ENCODE results near the gene RPS6KA2.
"Not testable (repeated sequence)": the region's sequence is repeated elsewhere in the genome, so short reads cannot be mapped to it uniquely, and the experiment has no call there.

Gene RPS6KA2

DNA sequence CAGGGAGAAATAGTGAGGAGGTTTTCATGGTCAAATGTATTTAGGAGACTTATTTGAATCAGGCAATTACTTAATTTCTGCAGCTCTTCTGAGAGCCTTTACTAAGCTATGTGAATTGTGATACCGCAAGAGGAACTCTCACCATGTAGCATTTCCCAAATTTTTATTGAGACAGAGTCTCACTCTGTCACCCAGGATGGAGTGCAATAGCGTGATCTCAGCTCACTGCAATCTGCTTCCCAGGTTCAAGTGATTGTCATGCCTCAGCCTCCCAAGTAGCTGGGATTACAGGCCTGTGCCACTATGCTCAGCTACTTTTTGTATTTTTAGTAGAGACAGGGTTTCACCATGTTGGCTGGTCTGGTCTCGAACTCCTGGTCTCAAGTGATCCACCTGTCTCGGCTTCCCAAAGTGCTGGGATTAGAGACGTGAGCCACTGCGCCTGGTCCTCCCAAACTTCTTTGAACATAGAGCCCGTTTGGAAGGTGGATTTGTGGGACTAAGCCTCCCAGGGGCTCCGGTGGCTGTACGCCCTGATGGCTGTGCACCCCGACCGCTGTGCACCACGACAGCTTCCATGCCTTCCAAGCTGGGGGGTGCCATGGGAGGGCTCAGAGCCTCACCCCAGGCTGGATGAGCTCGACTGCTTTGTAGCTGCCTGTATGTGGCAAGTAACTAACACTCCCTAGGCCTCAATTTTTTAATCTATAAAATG is 238.6 kb downstream of the RPS6KA2 start:
- Mint-ChIP-seq H3K27me3 (ENCODE audit: low read depth) (peaks cover 19% of the 10 kb centered on the region), H3K4me1 (ENCODE audit: low read depth) (peaks cover 6% of the 10 kb centered on the region), H3K4me3 (no peak overlapping the region), H3K36me3 (ENCODE audit: low read depth) (no peaks in the 10 kb centered on the region), H3K27ac (no peak overlapping the region), H3K9me3 (no peaks in the 10 kb centered on the region)
- no peak for DNase-seq (ENCODE audit: low spot score)

DNA sequence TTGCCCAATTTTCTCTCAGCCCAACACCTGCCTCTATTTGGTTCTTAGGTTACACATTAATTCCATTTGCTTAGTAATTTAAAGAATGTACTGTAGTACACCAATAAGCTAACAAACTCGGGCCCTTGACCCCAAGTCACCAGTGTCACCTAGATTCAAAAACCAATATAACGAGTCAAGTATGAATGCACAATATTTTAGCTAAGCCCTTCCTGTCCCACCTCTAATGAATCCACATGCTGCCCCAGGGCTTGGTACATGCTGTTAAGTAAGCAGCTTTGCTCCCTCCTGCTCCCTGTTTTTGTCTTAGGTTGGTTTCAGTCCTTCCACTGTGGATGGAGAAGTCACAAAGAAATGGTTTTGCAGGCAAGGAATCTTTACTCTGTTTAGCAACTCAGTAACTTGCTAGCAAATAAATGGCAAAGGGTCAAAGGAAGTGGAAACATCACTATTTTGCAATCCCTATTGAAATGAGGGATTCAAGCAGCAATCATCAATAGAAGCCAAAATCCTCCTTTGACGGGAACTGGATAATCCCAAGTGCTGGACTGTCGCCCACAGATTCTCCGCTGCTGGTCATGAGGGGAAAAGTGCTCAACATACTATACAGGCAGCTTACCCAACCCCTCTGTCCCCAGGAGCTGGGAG is 239.3 kb downstream of the RPS6KA2 start:
- H3K36me3 Mint-ChIP-seq (ENCODE audit: low read depth) = no peaks in the 10 kb centered on the region
- H3K9me3 Mint-ChIP-seq = no peaks in the 10 kb centered on the region
- DNase-seq (ENCODE audit: low spot score) = no peak
- no peak overlapping the region for H3K4me3 Mint-ChIP-seq
- H3K27me3 Mint-ChIP-seq (ENCODE audit: low read depth) = peaks cover 18% of the 10 kb centered on the region
- no peak overlapping the region for H3K27ac Mint-ChIP-seq
- H3K4me1 Mint-ChIP-seq (ENCODE audit: low read depth) = peaks cover 6% of the 10 kb centered on the region

DNA sequence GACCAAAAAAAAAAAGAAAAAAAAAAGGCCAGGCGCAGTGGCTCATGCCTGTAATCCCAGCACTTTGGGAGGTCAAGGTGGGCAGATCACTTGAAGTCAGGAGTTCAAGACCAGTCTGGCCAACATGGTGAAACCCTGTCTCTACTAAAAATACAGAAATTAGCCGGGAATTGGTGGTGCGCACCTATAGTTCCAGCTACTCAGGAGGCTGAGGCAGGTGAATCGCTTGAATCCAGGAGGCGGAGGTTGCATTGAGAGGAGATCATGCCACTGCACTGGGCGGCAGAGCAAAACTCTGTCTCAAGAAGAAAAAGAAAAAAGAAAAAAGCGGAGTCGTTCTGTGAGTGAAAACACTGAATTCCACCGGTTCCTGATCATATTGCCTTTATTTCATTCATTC is 240.0 kb downstream of the RPS6KA2 start:
- H3K36me3 Mint-ChIP-seq (ENCODE audit: low read depth); H3K27ac Mint-ChIP-seq; DNase-seq (ENCODE audit: low spot score); H3K9me3 Mint-ChIP-seq; H3K4me3 Mint-ChIP-seq; H3K4me1 Mint-ChIP-seq (ENCODE audit: low read depth): not testable (repeated sequence)
- H3K27me3 Mint-ChIP-seq (ENCODE audit: low read depth) = peaks cover 12% of the 10 kb centered on the region

DNA sequence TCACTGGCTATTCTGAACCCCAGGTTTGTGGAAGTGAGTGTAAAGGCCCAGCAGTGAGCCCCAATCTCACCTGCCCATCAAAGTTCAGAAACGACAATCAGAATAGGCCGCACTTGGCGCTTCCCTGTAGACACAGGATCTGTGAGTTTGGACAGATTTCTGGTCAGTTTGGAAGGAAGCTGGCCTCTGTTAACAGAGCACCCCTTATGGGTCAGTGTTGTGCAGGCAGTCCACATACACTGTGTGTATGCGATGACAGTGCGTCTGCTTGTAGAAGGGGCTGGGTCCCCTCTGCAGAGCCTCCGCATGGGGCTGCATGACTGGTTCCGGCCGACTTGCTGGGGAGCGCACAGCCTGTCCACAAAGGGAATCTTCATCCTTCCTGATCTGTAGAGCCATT is 240.9 kb downstream of the RPS6KA2 start:
- Mint-ChIP-seq H3K27ac (no peak overlapping the region), H3K36me3 (ENCODE audit: low read depth) (no peaks in the 10 kb centered on the region), H3K4me3 (no peak overlapping the region), H3K4me1 (ENCODE audit: low read depth) (peaks cover 10% of the 10 kb centered on the region), H3K9me3 (no peaks in the 10 kb centered on the region), H3K27me3 (ENCODE audit: low read depth) (peaks cover 12% of the 10 kb centered on the region)
- no peak for DNase-seq (ENCODE audit: low spot score)

DNA sequence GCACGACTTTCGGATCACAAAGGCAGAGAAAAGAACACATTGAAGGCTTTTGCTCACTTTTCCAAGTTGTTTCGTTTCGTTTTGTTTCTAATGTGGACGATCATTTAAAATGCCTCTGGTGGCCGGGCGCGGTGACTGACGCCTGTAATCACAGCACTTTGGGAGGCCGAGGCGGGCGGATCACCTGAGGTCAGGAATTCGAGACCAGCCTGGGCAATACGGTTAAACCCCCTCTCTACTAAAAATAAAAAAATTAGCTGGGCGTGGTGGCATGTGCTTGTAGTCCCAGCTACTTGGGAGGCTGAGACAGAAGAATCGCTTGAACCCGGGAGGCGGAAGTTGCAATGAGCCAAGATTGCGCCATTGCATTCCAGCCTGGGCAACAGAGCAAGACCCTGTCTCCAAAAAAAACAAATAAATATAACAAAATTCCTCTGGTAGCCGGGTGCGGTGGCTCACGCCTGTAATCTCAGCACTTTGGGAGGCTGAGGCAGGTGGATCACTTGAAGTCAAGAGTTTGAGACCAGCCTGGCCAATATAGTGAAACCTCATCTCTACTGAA is 243.2 kb downstream of the RPS6KA2 start:
- peak; percentile 28 for DNase-seq (ENCODE audit: low spot score)

DNA sequence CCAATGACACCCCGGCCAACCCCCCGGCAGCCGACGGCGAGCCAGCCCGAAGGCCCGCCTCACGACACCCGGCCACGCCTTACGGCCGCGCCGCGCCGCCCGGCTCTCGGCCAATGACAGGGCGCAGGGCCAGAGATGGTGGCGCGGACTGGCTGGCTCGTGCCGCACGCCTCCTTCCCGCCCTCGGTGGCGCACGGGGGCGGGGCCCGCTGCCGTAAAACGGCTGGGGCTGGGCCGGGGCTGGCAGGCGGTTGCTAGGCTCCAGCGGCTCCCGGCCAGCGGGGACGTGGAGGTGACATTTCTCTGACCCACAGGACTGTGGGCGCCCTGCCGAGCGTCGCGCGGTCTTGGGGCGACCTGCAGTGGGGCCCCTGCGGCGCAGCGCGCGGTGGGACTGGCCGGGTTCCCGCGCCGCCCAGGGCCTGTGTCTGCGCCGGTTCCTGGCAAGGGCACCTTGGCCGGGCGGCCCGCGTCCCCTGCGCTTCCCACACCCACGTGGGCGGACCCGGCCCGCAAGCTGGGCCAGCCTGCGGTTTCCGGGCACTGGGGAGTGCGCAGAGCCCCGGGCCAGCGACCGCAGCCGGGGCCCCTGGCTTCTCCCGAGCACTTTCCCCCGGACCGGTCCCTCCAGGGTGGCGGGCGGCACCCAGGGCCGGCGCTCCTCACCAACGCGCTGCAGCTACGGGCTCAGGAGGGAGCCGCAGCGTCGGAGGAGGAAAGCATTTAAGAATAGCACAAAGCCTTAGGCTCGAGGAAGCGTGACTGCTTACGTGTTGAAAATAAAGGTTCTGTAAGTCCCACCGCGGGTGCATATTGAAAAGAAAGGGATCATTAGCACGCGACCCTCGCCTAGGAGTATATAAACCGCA is 243.9 kb downstream of the RPS6KA2 start, which contains the start of gene MPC1:
Gene MPC1, minus strand, starts transcription at position 8 of the 869 bp plus-strand sequence. CDS start 64 bp downstream, outside the sequence.
- peaks cover 5% of the 10 kb centered on the region for H3K27me3 Mint-ChIP-seq (ENCODE audit: low read depth)
- DNase-seq (ENCODE audit: low spot score) = peak; percentile 98

More for the DNA sequence above, 243.2 kb downstream of the RPS6KA2 start:
- Mint-ChIP-seq H3K4me3 (peak overlapping the region; percentile 85), H3K27ac (peak overlapping the region; percentile 77), H3K4me1 (ENCODE audit: low read depth) (peaks cover 11% of the 10 kb centered on the region)
- not testable (repeated sequence) for H3K27me3 Mint-ChIP-seq (ENCODE audit: low read depth); H3K9me3 Mint-ChIP-seq; H3K36me3 Mint-ChIP-seq (ENCODE audit: low read depth)

DNA sequence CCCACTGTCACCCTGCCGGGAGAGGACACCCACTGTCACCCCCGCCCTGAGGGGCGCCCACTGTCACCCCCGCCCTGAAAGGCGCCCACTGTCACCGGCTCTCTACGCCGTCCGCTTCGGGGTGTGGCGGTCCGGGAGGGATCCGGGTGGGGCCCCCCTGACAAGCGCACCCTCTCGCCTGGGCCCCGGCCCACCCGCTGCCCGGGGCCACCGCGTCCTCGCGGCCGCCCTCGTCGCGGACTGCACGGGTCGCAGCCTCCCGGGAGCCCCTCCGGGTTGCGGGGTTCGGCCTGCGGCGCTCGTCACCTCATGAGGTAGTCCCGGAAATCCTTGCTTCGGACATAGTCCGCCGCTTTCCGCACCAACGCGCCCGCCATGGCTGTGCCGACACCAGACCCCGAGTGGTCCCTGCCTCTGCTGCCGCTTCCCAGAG is 244.5 kb downstream of the RPS6KA2 start:
- peak overlapping the region; percentile 82 for H3K27ac Mint-ChIP-seq
- H3K36me3 Mint-ChIP-seq (ENCODE audit: low read depth) = no peaks in the 10 kb centered on the region
- H3K27me3 Mint-ChIP-seq (ENCODE audit: low read depth) = peaks cover 1% of the 10 kb centered on the region
- peak overlapping the region; percentile 90 for H3K4me3 Mint-ChIP-seq
- peaks cover 11% of the 10 kb centered on the region for H3K4me1 Mint-ChIP-seq (ENCODE audit: low read depth)
- DNase-seq (ENCODE audit: low spot score) = no peak
- no peaks in the 10 kb centered on the region for H3K9me3 Mint-ChIP-seq

More for the DNA sequence above, 243.9 kb downstream of the RPS6KA2 start, which contains the start of gene MPC1:
- no peaks in the 10 kb centered on the region for H3K9me3 Mint-ChIP-seq
- peaks cover 11% of the 10 kb centered on the region for H3K4me1 Mint-ChIP-seq (ENCODE audit: low read depth)
- H3K36me3 Mint-ChIP-seq (ENCODE audit: low read depth) = no peaks in the 10 kb centered on the region
- H3K27ac Mint-ChIP-seq = peak within 1 kb of the TSS; percentile 82
- peak within 1 kb of the TSS; percentile 90 for H3K4me3 Mint-ChIP-seq

DNA sequence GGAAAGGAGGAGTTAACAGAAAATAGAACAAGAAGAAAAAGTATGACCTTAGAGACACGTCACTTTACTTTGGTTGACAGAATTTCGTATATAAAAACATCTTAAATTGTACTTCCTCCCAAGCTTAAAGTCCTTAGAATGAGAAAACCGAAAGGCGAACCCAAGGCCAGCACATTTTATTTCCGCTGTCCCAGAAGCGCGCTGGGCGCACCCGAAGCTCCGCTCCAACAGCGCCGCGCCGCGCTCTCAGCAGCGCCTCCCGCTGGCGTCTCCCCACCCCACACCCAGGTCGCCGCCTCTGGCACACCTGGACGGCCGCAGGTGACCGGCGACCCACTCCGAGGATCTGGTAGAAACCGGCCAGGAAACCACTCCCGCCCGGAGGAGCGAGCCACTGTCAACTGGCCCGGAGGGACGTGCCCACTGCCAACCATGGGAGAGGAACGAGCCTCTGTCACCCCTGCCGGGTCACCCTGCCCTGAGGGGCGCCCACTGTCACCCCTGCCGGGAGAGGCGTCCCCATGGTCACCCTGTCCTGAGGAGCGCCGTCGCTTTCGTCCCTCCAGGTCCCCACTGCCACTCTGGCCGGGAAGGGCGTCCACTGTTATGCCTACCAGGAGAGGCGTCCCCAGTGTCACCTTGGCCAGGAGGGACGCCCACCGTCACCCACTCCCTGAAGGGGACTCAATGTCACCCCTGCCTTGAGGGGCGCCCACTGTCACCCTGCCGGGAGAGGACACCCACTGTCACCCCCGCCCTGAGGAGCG is 245.1 kb downstream of the RPS6KA2 start:
- H3K4me3 Mint-ChIP-seq = peak overlapping the region; percentile 90
- H3K9me3 Mint-ChIP-seq = no peaks in the 10 kb centered on the region
- DNase-seq (ENCODE audit: low spot score) = peak; percentile 75
- no peaks in the 10 kb centered on the region for H3K36me3 Mint-ChIP-seq (ENCODE audit: low read depth)
- peak overlapping the region; percentile 82 for H3K27ac Mint-ChIP-seq
- H3K27me3 Mint-ChIP-seq (ENCODE audit: low read depth) = no peaks in the 10 kb centered on the region
- peaks cover 11% of the 10 kb centered on the region for H3K4me1 Mint-ChIP-seq (ENCODE audit: low read depth)

DNA sequence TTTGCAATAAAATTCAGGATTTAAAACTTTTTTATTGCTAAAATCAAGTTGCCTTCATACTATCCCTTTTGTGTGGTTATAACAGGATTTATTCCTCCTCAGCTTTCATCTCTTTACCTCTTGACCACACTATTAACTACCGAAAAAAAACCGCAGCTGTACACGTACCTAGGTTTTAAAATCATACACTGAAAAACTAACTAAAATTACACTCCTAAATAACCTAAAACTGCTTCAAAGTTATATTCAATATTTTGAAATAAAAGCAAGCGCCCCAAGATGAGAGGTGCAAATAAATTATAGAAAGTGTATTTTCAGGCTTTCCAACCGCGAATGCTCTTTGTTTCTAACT is 245.7 kb downstream of the RPS6KA2 start:
- Mint-ChIP-seq H3K4me1 (ENCODE audit: low read depth) (peaks cover 11% of the 10 kb centered on the region), H3K36me3 (ENCODE audit: low read depth) (no peaks in the 10 kb centered on the region), H3K27ac (peak overlapping the region; percentile 82), H3K4me3 (peak overlapping the region; percentile 90), H3K9me3 (no peaks in the 10 kb centered on the region), H3K27me3 (ENCODE audit: low read depth) (no peaks in the 10 kb centered on the region)
- no peak for DNase-seq (ENCODE audit: low spot score)

DNA sequence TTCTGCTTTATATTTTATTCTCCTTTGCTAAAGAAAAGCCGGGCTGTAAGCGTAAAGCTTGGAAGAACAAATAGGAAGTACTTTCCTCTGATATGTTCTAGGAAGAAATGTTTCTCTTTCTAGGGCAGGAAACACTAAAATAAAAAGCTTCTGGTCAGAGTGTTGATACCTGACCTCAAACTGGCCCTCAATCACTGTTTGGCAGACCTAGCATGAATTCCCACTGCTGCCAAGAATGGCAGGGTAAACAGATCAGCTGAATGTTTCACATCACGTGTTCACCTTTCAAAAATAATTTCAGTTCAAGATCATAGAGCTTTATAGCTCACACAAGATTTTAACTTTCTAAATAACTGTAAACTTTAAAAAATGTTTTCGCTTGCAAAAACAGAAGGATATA is 247.3 kb downstream of the RPS6KA2 start:
- DNase-seq (ENCODE audit: low spot score) = no peak
- Mint-ChIP-seq H3K4me3 (no peak overlapping the region), H3K36me3 (ENCODE audit: low read depth) (no peaks in the 10 kb centered on the region), H3K27me3 (ENCODE audit: low read depth) (no peaks in the 10 kb centered on the region), H3K27ac (no peak overlapping the region), H3K9me3 (no peaks in the 10 kb centered on the region), H3K4me1 (ENCODE audit: low read depth) (peaks cover 11% of the 10 kb centered on the region)

DNA sequence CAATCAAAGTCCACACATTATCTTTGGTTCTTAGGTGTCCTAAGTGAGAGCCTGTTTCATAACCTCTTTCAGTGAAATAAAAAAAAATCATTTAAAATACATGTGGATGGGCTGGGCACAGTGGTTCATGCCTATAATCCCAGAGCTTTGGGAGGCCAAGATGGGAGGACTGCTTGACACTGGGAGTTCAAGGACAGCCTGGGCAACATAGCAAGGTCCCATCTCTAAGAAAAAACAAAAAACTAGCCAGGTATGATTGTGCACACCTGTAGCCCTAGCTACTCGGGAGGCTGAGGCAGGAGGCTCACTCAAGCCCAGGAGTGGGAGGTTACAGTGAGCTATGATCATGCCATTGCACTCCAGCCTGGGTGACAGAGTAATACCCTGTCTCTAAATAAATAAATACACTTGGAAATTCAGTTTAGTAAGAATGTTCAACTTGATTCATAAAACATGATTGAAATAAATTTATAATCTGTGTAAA is 247.9 kb downstream of the RPS6KA2 start:
- H3K4me3 Mint-ChIP-seq = no peak overlapping the region
- H3K27me3 Mint-ChIP-seq (ENCODE audit: low read depth) = no peaks in the 10 kb centered on the region
- peaks cover 10% of the 10 kb centered on the region for H3K4me1 Mint-ChIP-seq (ENCODE audit: low read depth)
- no peaks in the 10 kb centered on the region for H3K9me3 Mint-ChIP-seq
- no peak overlapping the region for H3K27ac Mint-ChIP-seq
- DNase-seq (ENCODE audit: low spot score) = no peak
- H3K36me3 Mint-ChIP-seq (ENCODE audit: low read depth) = no peaks in the 10 kb centered on the region

DNA sequence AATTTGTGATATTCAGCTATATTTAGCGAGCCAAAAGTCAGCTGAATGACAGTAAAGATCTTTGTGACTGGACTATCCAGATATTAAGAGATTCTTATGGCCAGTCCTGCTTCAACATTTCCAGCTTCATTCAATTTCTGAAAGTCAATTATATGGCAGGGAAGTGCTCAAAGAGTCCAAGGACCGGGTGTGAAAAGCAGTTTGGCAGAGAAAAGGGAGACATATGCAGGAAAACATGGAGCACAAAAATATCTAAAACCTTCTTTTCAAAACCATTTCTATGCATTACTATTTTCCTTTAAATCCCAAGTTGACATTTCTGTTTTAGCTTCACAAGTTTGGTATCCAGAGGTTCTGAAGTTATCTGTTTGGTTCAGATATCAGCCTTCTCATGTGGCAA is 249.3 kb downstream of the RPS6KA2 start:
- peaks cover 6% of the 10 kb centered on the region for H3K4me1 Mint-ChIP-seq (ENCODE audit: low read depth)
- no peaks in the 10 kb centered on the region for H3K9me3 Mint-ChIP-seq
- DNase-seq (ENCODE audit: low spot score) = no peak
- no peak overlapping the region for H3K4me3 Mint-ChIP-seq
- no peak overlapping the region for H3K27ac Mint-ChIP-seq
- no peaks in the 10 kb centered on the region for H3K36me3 Mint-ChIP-seq (ENCODE audit: low read depth)
- H3K27me3 Mint-ChIP-seq (ENCODE audit: low read depth) = peaks cover 2% of the 10 kb centered on the region

DNA sequence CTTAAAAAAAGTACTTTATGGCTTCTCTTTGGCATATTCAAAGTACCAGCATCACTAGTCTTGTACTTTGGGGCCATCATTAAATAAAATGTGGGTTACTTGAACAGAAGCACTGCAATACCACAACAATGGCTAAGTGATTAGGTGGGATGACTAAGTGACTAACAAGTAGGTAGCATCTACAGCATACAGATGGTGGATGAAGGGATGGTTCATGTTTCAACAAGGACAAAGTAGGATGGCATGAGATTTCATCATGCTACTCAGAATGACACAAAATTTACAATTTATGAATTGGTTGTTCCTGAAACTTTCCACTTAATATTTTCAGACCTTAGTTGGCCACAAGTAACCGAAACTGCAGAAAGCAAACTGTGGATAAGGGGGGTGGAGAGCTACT is 252.0 kb downstream of the RPS6KA2 start:
- no peaks in the 10 kb centered on the region for H3K36me3 Mint-ChIP-seq (ENCODE audit: low read depth)
- peaks cover 2% of the 10 kb centered on the region for H3K27me3 Mint-ChIP-seq (ENCODE audit: low read depth)
- DNase-seq (ENCODE audit: low spot score) = no peak
- no peak overlapping the region for H3K27ac Mint-ChIP-seq
- no peaks in the 10 kb centered on the region for H3K4me1 Mint-ChIP-seq (ENCODE audit: low read depth)
- no peaks in the 10 kb centered on the region for H3K9me3 Mint-ChIP-seq
- H3K4me3 Mint-ChIP-seq = no peak overlapping the region
